Measurements from ENCODE around the gene GLIS1.

GRCh38 chr1:53763461-53763860, 24.5 kb upstream of the GLIS1 start:
- no peak for TF ChIP-seq CTCF (IDR thresholded peaks at IDR 0.05)
- no peak for TF ChIP-seq POLR2A (IDR thresholded peaks at IDR 0.05)

Measured in lower leg skin (tissue), 3 donors.